Measurements from ENCODE around the gene TGFBRAP1.
"Not testable (repeated sequence)": the region's sequence is repeated elsewhere in the genome, so short reads cannot be mapped to it uniquely, and the experiment has no call there.

Gene TGFBRAP1

GRCh38 chr2:105357122-105357521 is 27.6 kb upstream of the TGFBRAP1 start:
- no peak for DNase-seq (ENCODE audit: low read depth, low spot score)

GRCh38 chr2:105344704-105345345 is 15.3 kb upstream of the TGFBRAP1 start:
- DNase-seq (ENCODE audit: low read depth, low spot score), result no peak

GRCh38 chr2:105339414-105339813 is 9.9 kb upstream of the TGFBRAP1 start:
- no peak for DNase-seq (ENCODE audit: low read depth, low spot score)

- DNase-seq (ENCODE audit: low read depth, low spot score), result no peak
Observed at GRCh38 chr2:105338020-105338385, 8.5 kb upstream of the TGFBRAP1 start.

GRCh38 chr2:105337122-105338019 is 7.8 kb upstream of the TGFBRAP1 start, which contains the start of gene C2orf49:
Gene C2orf49 (plus strand): TSS chr2:105337540. CDS start chr2:105337588, 48 bp downstream.
- peak; percentile 72 for DNase-seq (ENCODE audit: low read depth, low spot score)

GRCh38 chr2:105336786-105337121 is 7.2 kb upstream of the TGFBRAP1 start:
- no peak for DNase-seq (ENCODE audit: low read depth, low spot score)

- DNase-seq (ENCODE audit: low read depth, low spot score), result no peak
Observed at GRCh38 chr2:105335469-105335868, 5.9 kb upstream of the TGFBRAP1 start.

GRCh38 chr2:105334211-105334610 is 4.7 kb upstream of the TGFBRAP1 start:
- no peak for DNase-seq (ENCODE audit: low read depth, low spot score)

- DNase-seq (ENCODE audit: low read depth, low spot score), result no peak
Observed at GRCh38 chr2:105330681-105331375, 1.3 kb upstream of the TGFBRAP1 start.

GRCh38 chr2:105329197-105329554 is 359 bp downstream of the TGFBRAP1 start:
- no peak for DNase-seq (ENCODE audit: low read depth, low spot score)

GRCh38 chr2:105328281-105329196 is 996 bp downstream of the TGFBRAP1 start:
- DNase-seq (ENCODE audit: low read depth, low spot score), result no peak

- no peak for DNase-seq (ENCODE audit: low read depth, low spot score)
Observed at GRCh38 chr2:105327690-105328089, 1.8 kb downstream of the TGFBRAP1 start.

GRCh38 chr2:105327271-105327670 is 2.3 kb downstream of the TGFBRAP1 start:
- DNase-seq (ENCODE audit: low read depth, low spot score), result not testable (repeated sequence)

- peak; percentile 39 for DNase-seq (ENCODE audit: low read depth, low spot score)
Observed at GRCh38 chr2:105325389-105325963, 4.1 kb downstream of the TGFBRAP1 start.

- no peak for DNase-seq (ENCODE audit: low read depth, low spot score)
Observed at GRCh38 chr2:105324732-105325131, 4.8 kb downstream of the TGFBRAP1 start.

GRCh38 chr2:105324101-105324500 is 5.4 kb downstream of the TGFBRAP1 start:
- no peak for DNase-seq (ENCODE audit: low read depth, low spot score)

- no peak for DNase-seq (ENCODE audit: low read depth, low spot score)
Observed at GRCh38 chr2:105323111-105323510, 6.4 kb downstream of the TGFBRAP1 start.

GRCh38 chr2:105321875-105322646 is 7.5 kb downstream of the TGFBRAP1 start:
- no peak for DNase-seq (ENCODE audit: low read depth, low spot score)

- no peak for DNase-seq (ENCODE audit: low read depth, low spot score)
Observed at GRCh38 chr2:105320651-105321215, 8.8 kb downstream of the TGFBRAP1 start.

GRCh38 chr2:105317937-105318336 is 11.6 kb downstream of the TGFBRAP1 start:
- no peak for DNase-seq (ENCODE audit: low read depth, low spot score)

All from brain pericyte (primary cell).